GM12801 (cell line): Measurements from ENCODE around the gene PQBP1.

Experiments used
- CTCF ChIP-seq: IDR thresholded peaks from one replicate; pipeline ENCODE4 v1.5.1; 2011; ENCODE audit warnings: control low read depth; ENCODE audit not compliant: insufficient read length; ENCODE audit errors: extremely low read depth

PQBP1 gene

GRCh38 chrX:48890934-48891401, 6.8 kb upstream of the PQBP1 start:
- no peak for TF ChIP-seq CTCF

GRCh38 chrX:48891402-48892288, 6.1 kb upstream of the PQBP1 start:
- no peak for TF ChIP-seq CTCF

GRCh38 chrX:48892896-48893295, 4.8 kb upstream of the PQBP1 start:
- TF ChIP-seq CTCF, result no peak

GRCh38 chrX:48893556-48894348, 4.0 kb upstream of the PQBP1 start:
- no peak for TF ChIP-seq CTCF

- TF ChIP-seq CTCF, result no peak
Measured at GRCh38 chrX:48894891-48895290, 2.8 kb upstream of the PQBP1 start.

- TF ChIP-seq CTCF, result no peak
Measured at GRCh38 chrX:48896611-48897011, 1.1 kb upstream of the PQBP1 start.

GRCh38 chrX:48897157-48897624, 539 bp upstream of the PQBP1 start:
- TF ChIP-seq CTCF, result no peak
